Hepatocyte (in vitro differentiated cells): ENCODE results near the gene ALG6. TPM values are rescaled to one million over a fixed set of nuclear protein-coding genes. Genes with fewer than 3 reads are reported as not detected.
A peak's percentile ranks its signal among the peaks of the same experiment; 100 is the strongest.

Experiments
- DNase-seq: peaks from one replicate; pipeline ENCODE4 v3.0.0-alpha.2; 2016; ENCODE audit warnings: low spot score
- H2AFZ ChIP-seq: fragments of 200-600 bp; sonication (generic); 2 replicates; pipeline ENCODE4 v1.6.0; 2016; ENCODE audit warnings: antibody characterized with exemption, mild to moderate bottlenecking
- H3K27ac ChIP-seq: fragments of 200-600 bp; sonication (generic); 2 replicates; pipeline ENCODE4 v1.5.1; 2016; ENCODE audit warnings: mild to moderate bottlenecking
- H3K27me3 ChIP-seq: fragments of 200-600 bp; sonication (generic); 2 replicates; pipeline ENCODE4 v1.6.1; 2016
- H3K36me3 ChIP-seq: fragments of 200-600 bp; sonication (generic); replicated peaks from 2 replicates; pipeline ENCODE4 v1.5.1; 2016; ENCODE audit warnings: low read depth; ENCODE audit not compliant: insufficient read depth
- H3K4me1 ChIP-seq: fragments of 200-600 bp; sonication (generic); 2 replicates; pipeline ENCODE4 v1.5.1; 2016; ENCODE audit warnings: mild to moderate bottlenecking, moderate library complexity; ENCODE audit not compliant: insufficient read depth
- H3K4me2 ChIP-seq: fragments of 200-600 bp; sonication (generic); 2 replicates; pipeline ENCODE4 v1.6.0; 2016
- H3K4me3 ChIP-seq: fragments of 200-600 bp; sonication (generic); 2 replicates; pipeline ENCODE4 v1.5.1; 2016; ENCODE audit warnings: mild to moderate bottlenecking
- H3K79me2 ChIP-seq: fragments of 200-600 bp; sonication (generic); 2 replicates; pipeline ENCODE4 v1.6.0; 2017; ENCODE audit warnings: mild to moderate bottlenecking
- H3K9me2 ChIP-seq: fragments of 200-600 bp; sonication (generic); replicated peaks from 2 replicates; pipeline ENCODE4 v1.6.0; 2017; ENCODE audit warnings: mild to moderate bottlenecking; ENCODE audit not compliant: insufficient read depth
- H3K9me3 ChIP-seq: fragments of 200-600 bp; sonication (generic); 2 replicates; pipeline ENCODE4 v1.5.1; 2016; ENCODE audit warnings: low read depth, mild to moderate bottlenecking
- H4K20me1 ChIP-seq: fragments of 200-600 bp; sonication (generic); 2 replicates; pipeline ENCODE4 v1.6.0; 2016; ENCODE audit warnings: mild to moderate bottlenecking; ENCODE audit not compliant: insufficient read depth, poor library complexity, severe bottlenecking
- CTCF ChIP-seq: fragments of 200-600 bp; sonication (generic); IDR thresholded peaks from 2 replicates; pipeline ENCODE4 v1.5.1; 2016; ENCODE audit warnings: antibody characterized with exemption, mild to moderate bottlenecking; ENCODE audit not compliant: poor library complexity
- EZH2 ChIP-seq: fragments of 200-600 bp; sonication (generic); IDR thresholded peaks from 2 replicates; pipeline ENCODE4 v1.6.1; 2016; ENCODE audit warnings: antibody characterized with exemption, mild to moderate bottlenecking, borderline replicate concordance
- EZH2phosphoT487 ChIP-seq: fragments of 200-600 bp; sonication (generic); IDR thresholded peaks from one replicate; pipeline ENCODE4 v1.6.1; 2018; ENCODE audit warnings: antibody characterized with exemption, mild to moderate bottlenecking, low read depth, moderate library complexity; ENCODE audit not compliant: unreplicated experiment, severe bottlenecking
- WGBS: methylation state at CpG from one replicate; pipeline ENCODE4 v1.1.6; 2016; ENCODE audit warnings: low lambda C conversion rate; ENCODE audit errors: missing lambda C conversion rate; 5-methylcytosine and 5-hydroxymethylcytosine counted together
- microRNA-seq: library from miRNA; unstranded; fragments of <30 nt; microRNA quantifications from one replicate; pipeline ENCODE4, GENCODE V29; 2017
- polyA plus RNA-seq: library from polyadenylated mRNA; unstranded; fragments of >200 nt; fragmentation: Nextera tagmentation; extraction: Ambion mirVana; gene quantifications from 2 replicates; pipeline ENCODE4 v1.2.1, GENCODE V29; 2016
- small RNA-seq: library from RNA; depleted of rRNA; stranded (forward); fragments of <200 nt; gene quantifications from one replicate; pipeline ENCODE3, GENCODE V24; 2014
- total RNA-seq: library from RNA; depleted of rRNA; stranded (reverse); fragments of >200 nt; gene quantifications from 2 replicates; pipeline ENCODE4 v1.2.3, GENCODE V29; 2014

ALG6 gene
- total and polyA plus RNA-seq, 2 experiments from 2014 or later, result 12.4 to 20.7 TPM

GRCh38 chr1:63480057-63480456, 112.6 kb downstream of the ALG6 start:
- H3K36me3 ChIP-seq, result no peaks in the 10 kb centered on the region

GRCh38 chr1:63486629-63487028, 119.2 kb downstream of the ALG6 start:
- Histone ChIP-seq H3K9me3 (no peaks in the 10 kb centered on the region), H4K20me1 (no peaks in the 10 kb centered on the region), H3K79me2 (no peaks in the 10 kb centered on the region), H3K36me3 (no peaks in the 10 kb centered on the region), H3K9me2 (no peaks in the 10 kb centered on the region), H3K4me1 (no peaks in the 10 kb centered on the region), H3K27me3 (no peaks in the 10 kb centered on the region), H3K4me3 (no peak overlapping the region), H3K4me2 (no peak overlapping the region), H3K27ac (no peak overlapping the region), H2AFZ (no peak overlapping the region)
- DNase-seq, result no peak
- TF ChIP-seq EZH2phosphoT487 (no peak), EZH2 (no peak), CTCF (no peak)
- WGBS, result 86% methylated on average over 1 of the region's 1 CpG

More at GRCh38 chr1:63480057-63480456, 112.6 kb downstream of the ALG6 start:
- Histone ChIP-seq H3K9me3 (no peaks in the 10 kb centered on the region), H3K9me2 (no peaks in the 10 kb centered on the region), H3K4me1 (no peaks in the 10 kb centered on the region), H4K20me1 (no peaks in the 10 kb centered on the region), H3K27ac (no peak overlapping the region), H3K79me2 (no peaks in the 10 kb centered on the region), H2AFZ (no peak overlapping the region), H3K4me3 (no peak overlapping the region), H3K4me2 (no peak overlapping the region), H3K27me3 (no peaks in the 10 kb centered on the region)
- no peak for DNase-seq
- WGBS, result 37% methylated on average over 1 of the region's 1 CpG
- no peak for TF ChIP-seq EZH2phosphoT487
- TF ChIP-seq CTCF, result no peak
- no peak for TF ChIP-seq EZH2

- Histone ChIP-seq H3K27ac (no peak overlapping the region), H3K9me3 (no peaks in the 10 kb centered on the region), H3K9me2 (no peaks in the 10 kb centered on the region), H3K4me3 (no peak overlapping the region), H3K4me1 (no peaks in the 10 kb centered on the region), H3K36me3 (no peaks in the 10 kb centered on the region), H3K27me3 (no peaks in the 10 kb centered on the region), H3K79me2 (no peaks in the 10 kb centered on the region), H2AFZ (no peak overlapping the region), H3K4me2 (peak overlapping the region; percentile 12), H4K20me1 (no peaks in the 10 kb centered on the region)
- TF ChIP-seq CTCF (no peak), EZH2phosphoT487 (no peak), EZH2 (no peak)
- WGBS, result 56% methylated on average over 8 of the region's 8 CpGs
- peak; percentile 9 for DNase-seq
These were observed 120.1 kb downstream of the ALG6 start for GRCh38 chr1:63487336-63488065.

Small RNA genes within 50 kb of the gene (microRNA-seq; reads per million reads assigned to microRNA genes)
- not detected for gene MIR6068

Small RNA genes within 50 kb of the gene (small RNA-seq; reads per million reads assigned to genes)
- gene MIR6068 (not detected), gene RF00019 (not detected)

Other genes with a start within 250 kb of the ALG6 start
- not detected in 2 replicates for gene FOXD3, start 45.1 kb upstream of the ALG6 start, total RNA-seq
- not detected in 2 replicates for gene FOXD3, start 45.1 kb upstream of the ALG6 start, polyA plus RNA-seq
- gene ITGB3BP, start 155.6 kb downstream of the ALG6 start, total RNA-seq, result 27.7 and 28.5 TPM in 2 replicates
- 14.6 and 24.1 TPM in 2 replicates for gene ITGB3BP, start 155.6 kb downstream of the ALG6 start, polyA plus RNA-seq
- 4.9 and 7.9 TPM in 2 replicates for gene EFCAB7, start 155.9 kb downstream of the ALG6 start, total RNA-seq
- 4.3 and 4.8 TPM in 2 replicates for gene EFCAB7, start 155.9 kb downstream of the ALG6 start, polyA plus RNA-seq
- 76.1 and 88.9 TPM in 2 replicates for gene PGM1, start 225.8 kb downstream of the ALG6 start, total RNA-seq
- 71.2 and 85.0 TPM in 2 replicates for gene PGM1, start 225.8 kb downstream of the ALG6 start, polyA plus RNA-seq